GM10266 (cell line): ENCODE data around the gene MICALL2.

Experiments
- DNase-seq: peaks from one replicate; pipeline ENCODE4 v3.0.0; 2012; ENCODE audit errors: extremely low spot score
- TF ChIP-seq, protein P1 (sequence below): IDR thresholded peaks from 2 replicates; pipeline ENCODE4 v1.5.1; 2012; ENCODE audit warnings: mild to moderate bottlenecking, low read depth; ENCODE audit not compliant: control insufficient read depth, insufficient read depth; ENCODE audit errors: missing control alignments

Gene MICALL2

DNA sequence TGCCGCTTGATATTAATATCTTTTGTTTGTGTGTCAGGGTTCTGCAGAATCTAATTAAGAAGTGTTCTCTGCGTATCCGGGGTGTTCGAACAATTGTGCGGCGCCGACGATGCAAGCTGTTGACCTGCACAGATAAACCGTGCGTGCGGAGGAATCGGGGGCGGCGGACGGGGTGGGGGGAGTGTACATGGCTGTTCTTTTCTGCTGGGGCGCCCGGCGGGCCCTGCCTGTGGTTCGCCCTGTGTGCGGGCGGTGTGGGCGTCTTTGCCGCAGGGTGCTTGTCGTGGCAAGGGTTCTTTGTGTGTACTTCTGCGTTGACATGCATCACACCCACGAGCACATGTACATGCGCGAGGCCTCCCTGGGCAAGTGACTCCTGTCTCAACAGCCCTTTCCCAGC is 47.9 kb downstream of the MICALL2 start:
- TF ChIP-seq, protein P1, sequence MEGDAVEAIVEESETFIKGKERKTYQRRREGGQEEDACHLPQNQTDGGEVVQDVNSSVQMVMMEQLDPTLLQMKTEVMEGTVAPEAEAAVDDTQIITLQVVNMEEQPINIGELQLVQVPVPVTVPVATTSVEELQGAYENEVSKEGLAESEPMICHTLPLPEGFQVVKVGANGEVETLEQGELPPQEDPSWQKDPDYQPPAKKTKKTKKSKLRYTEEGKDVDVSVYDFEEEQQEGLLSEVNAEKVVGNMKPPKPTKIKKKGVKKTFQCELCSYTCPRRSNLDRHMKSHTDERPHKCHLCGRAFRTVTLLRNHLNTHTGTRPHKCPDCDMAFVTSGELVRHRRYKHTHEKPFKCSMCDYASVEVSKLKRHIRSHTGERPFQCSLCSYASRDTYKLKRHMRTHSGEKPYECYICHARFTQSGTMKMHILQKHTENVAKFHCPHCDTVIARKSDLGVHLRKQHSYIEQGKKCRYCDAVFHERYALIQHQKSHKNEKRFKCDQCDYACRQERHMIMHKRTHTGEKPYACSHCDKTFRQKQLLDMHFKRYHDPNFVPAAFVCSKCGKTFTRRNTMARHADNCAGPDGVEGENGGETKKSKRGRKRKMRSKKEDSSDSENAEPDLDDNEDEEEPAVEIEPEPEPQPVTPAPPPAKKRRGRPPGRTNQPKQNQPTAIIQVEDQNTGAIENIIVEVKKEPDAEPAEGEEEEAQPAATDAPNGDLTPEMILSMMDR = no peak
- no peak for DNase-seq

DNA sequence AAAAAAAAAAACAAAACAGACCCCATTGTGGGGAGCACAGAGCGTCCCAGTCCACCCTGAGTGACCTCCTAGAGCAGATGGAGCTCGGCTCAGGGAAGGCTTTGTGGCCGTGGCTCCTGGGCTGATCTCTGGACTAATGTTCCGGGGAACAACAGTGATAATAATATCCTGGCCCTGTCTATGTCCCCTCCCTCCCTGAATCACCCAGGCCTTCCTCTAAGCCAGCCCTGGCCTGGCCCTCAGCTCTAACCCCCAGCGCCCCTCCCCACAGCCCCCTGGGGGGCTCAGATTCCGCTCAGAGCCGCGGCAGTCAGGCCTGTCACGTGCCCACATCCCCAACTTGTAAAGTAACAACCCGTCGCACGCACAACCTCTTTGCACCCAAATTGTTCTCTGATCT is 48.3 kb downstream of the MICALL2 start:
- no peak for DNase-seq
- TF ChIP-seq, protein P1 = no peak

DNA sequence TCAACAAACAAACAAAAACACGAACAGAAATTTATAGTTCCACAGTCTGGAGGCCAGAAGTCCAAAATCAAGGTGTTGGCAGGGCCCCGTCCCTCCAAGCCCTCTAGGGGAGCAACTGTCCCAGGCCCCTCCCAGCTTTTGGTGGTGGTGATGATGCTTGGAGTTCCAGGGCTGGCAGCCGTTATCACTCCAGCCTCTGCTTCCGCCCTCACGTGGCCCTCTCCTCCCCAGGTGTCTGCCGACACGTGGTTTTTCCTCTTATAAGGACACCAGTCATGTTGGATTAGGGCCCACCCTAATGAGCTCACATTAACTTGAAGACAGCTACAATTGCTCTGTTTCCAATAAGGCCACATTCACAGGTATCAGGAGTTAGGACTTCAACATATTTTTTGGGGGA is 49.7 kb downstream of the MICALL2 start:
- no peak for DNase-seq
- TF ChIP-seq, protein P1 = no peak

DNA sequence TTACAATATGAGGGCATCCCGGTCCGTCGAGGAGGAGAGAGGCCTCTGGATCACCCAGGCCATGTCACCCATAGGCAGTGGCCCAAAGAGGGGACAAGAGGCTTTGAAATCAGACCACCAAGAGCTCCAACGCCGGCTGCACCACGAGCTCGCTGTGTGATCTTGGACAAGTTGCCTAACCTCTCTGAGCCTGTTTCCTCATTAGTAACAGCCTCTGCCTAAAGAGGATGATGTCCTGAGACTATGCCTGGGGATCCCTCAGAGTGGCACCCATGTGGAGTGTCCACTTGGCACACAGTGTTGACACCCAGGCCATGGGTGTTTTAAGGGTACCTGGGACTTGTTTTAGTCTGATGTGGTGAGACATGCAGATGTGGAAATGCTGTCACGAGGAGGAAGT is 50.8 kb downstream of the MICALL2 start:
- TF ChIP-seq, protein P1 = no peak
- no peak for DNase-seq

DNA sequence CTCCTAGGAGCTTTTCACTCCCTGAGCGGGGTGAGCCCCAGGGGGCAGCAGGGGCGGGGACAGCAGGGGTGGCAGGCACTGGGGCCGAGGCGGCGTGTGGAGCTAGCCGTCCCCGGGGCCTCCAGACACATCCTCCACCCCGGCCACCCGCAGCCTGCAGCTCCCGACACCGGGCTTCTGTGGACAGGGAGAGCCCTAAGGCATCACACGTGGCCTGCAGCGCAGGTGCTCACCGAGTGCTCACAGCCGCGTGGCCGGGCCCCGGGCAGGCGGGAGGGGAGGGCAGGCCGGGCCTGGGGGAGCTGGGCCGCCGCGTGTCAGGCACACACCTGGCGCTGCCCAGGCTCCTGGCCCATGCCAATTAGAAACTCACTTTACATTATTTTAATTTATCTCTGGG is 51.4 kb downstream of the MICALL2 start:
- no peak for DNase-seq
- TF ChIP-seq, protein P1 = no peak

DNA sequence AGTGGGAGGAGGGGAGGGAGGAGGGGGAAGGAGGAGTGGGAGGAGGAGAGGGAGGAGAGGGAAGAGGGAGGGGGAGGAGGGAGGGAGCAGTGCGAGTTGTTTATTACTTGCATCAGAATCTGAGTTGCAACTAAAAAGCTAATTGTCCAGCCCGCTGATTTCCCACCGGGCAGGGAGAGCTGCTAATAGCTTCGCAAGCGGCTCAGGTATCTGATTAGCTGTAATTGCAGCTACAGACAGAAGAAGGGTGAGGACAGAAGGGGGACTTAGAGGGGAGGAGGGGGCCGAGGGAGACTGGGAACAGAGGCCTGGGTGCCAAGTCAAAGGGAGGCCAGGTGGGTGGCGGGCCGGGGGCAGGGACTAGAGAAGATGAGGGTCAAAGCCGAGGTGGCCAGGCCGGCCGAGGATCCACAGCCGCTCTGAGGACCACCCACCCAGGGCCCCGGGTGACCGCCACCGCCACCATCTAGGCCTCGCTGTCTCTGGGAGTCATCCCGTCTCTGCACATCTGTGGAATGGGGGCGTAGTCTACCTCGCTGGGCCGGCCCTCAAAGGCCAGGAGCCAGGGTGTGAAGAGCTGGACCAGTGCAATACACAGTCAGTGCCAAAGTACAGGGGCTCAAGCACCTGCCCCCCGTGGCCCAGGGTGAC is 54.2 kb downstream of the MICALL2 start:
- TF ChIP-seq, protein P1 = no peak
- DNase-seq = no peak

DNA sequence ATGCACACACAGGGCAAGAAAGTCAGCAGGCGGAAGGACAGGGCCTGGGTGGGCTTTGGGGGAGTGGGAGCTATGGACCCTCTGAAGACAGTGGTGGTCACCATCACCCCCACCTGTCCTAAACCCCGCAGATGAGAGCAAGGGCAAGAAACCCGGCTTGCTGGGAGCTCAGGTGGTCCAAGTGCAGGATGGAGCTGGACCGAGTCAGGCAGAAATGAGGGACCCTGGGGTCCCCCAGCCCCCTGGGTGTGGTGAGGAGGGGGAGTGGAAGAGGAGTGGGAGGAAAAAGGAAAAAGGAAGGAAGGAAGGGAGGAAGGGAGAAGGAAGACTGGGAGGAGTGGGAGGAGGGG is 54.8 kb downstream of the MICALL2 start:
- TF ChIP-seq, protein P1 = no peak
- DNase-seq = no peak
